H1 (cell line): Measurements from ENCODE around the gene EDEM1. TPM values are rescaled to one million over a fixed set of nuclear protein-coding genes. Genes with fewer than 3 reads are reported as not detected.

Source experiments
- CHD2 ChIP-seq: IDR thresholded peaks from 2 replicates; pipeline ENCODE4 v1.6.1; 2012; ENCODE audit warnings: low read length, improper control_type of control experiment
- CREB1 ChIP-seq: IDR thresholded peaks from 2 replicates; pipeline ENCODE4 v1.6.1; 2012; ENCODE audit warnings: inconsistent platforms
- HDAC2 ChIP-seq, 2 experiments: fragments of 300-600 bp in 1 of 2; sonication (generic) in 1 of 2; IDR thresholded peaks; 2 replicates each; pipeline ENCODE4 v1.6.1; 2011 to 2012; ENCODE audit warnings: low read depth in 2 of 2, low read length in 2 of 2, mild to moderate bottlenecking in 2 of 2, moderate library complexity in 2 of 2, borderline replicate concordance in 1 of 2, inconsistent platforms in 1 of 2
- HDAC6 ChIP-seq: IDR thresholded peaks from one replicate; pipeline ENCODE4 v1.7.1; 2012; ENCODE audit warnings: low read depth, mild to moderate bottlenecking, inconsistent platforms, low read length, moderate library complexity
- RFX5 ChIP-seq: IDR thresholded peaks from 2 replicates; pipeline ENCODE4 v1.6.1; 2011; ENCODE audit warnings: low read depth, low read length, improper control_type of control experiment, borderline replicate concordance
- TCF12 ChIP-seq: IDR thresholded peaks from 2 replicates; pipeline ENCODE4 v1.6.1; 2011; ENCODE audit warnings: low read depth, mild to moderate bottlenecking, low read length
- YY1 ChIP-seq: IDR thresholded peaks from 2 replicates; pipeline ENCODE4 v1.6.1; 2011; ENCODE audit warnings: low read depth, mild to moderate bottlenecking, low read length
- polyA plus RNA-seq, 7 experiments: library from polyadenylated mRNA; depleted of rRNA in 3 of 7; stranded (reverse) in 5 of 7; unstranded in 2 of 7; fragments of >200 nt in 5 of 7; fragments of 200-250 nt in 2 of 7; gene quantifications; 1 replicate in 5 of 7; 2 replicates in 1 of 7; 4 replicates in 1 of 7; pipeline versions ENCODE4 v1.2.1 to v1.2.3, GENCODE V29; 2011 to 2013; ENCODE audit warnings: missing spikeins in 2 of 7, mixed read lengths in 2 of 7
- total RNA-seq: library from RNA; stranded (reverse); fragmentation: NEBNext Ultra II Directional; extraction: Animal tissue kit (Norgen Biotek cat#: 25700); gene quantifications from 2 replicates; pipeline ENCODE4 v1.2.1, GENCODE V29; 2021
- TF ChIP-seq, protein P1 (sequence below): IDR thresholded peaks from 2 replicates; pipeline ENCODE4 v1.6.1; 2011; ENCODE audit warnings: low read depth, mild to moderate bottlenecking, low read length; ENCODE audit not compliant: insufficient read depth

Gene EDEM1
- total and polyA plus RNA-seq, 2 of the 8 experiments (the other 6 are each of a cell fraction or from before 2014, with no cell fraction given), result 4.8 to 16.4 TPM

DNA sequence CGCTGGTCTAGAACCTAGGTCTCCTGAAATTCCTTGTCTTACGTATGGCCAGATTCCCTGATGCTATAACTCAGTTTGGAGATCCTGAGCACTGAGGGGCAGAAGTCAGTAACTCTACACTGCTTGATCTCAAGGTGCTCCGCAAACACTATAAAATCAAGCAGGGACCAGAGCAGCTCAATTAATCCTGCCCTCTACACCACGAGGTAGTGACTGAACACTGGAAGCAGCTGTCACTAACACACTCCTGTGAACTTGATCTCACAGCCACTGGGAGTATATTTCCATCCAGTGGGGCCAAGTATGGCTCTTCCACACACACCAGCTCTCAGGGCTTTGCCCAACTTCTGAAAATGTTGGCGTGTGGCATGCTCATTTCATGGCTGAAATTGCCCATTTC is 51.0 kb downstream of the EDEM1 start (continued):
- TF ChIP-seq CREB1, result no peak
- TF ChIP-seq YY1, result no peak
- TF ChIP-seq, protein P1, sequence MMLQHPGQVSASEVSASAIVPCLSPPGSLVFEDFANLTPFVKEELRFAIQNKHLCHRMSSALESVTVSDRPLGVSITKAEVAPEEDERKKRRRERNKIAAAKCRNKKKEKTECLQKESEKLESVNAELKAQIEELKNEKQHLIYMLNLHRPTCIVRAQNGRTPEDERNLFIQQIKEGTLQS, result no peak
- TF ChIP-seq CHD2, result no peak
- no peak for TF ChIP-seq RFX5
- TF ChIP-seq HDAC2 (IDR thresholded peaks at IDR 0.05; ENCODE audit: borderline replicate concordance in 1 of 2, low read depth in 2 of 2, low read length in 2 of 2), result no peak
- no peak for TF ChIP-seq HDAC6
- no peak for TF ChIP-seq TCF12
